HG02763 (cell line): ENCODE data around the gene PLP1.
"Not testable (repeated sequence)": the region's sequence is repeated elsewhere in the genome, so short reads cannot be mapped to it uniquely, and the experiment has no call there.

Experiments
- ATAC-seq: cut with Tn5 transposase; IDR thresholded peaks from one replicate; pipeline ENCODE4 v1.9.1; 2021; ENCODE audit warnings: mild to moderate bottlenecking, moderate library complexity; ENCODE audit not compliant: unreplicated experiment

The PLP1 gene

DNA sequence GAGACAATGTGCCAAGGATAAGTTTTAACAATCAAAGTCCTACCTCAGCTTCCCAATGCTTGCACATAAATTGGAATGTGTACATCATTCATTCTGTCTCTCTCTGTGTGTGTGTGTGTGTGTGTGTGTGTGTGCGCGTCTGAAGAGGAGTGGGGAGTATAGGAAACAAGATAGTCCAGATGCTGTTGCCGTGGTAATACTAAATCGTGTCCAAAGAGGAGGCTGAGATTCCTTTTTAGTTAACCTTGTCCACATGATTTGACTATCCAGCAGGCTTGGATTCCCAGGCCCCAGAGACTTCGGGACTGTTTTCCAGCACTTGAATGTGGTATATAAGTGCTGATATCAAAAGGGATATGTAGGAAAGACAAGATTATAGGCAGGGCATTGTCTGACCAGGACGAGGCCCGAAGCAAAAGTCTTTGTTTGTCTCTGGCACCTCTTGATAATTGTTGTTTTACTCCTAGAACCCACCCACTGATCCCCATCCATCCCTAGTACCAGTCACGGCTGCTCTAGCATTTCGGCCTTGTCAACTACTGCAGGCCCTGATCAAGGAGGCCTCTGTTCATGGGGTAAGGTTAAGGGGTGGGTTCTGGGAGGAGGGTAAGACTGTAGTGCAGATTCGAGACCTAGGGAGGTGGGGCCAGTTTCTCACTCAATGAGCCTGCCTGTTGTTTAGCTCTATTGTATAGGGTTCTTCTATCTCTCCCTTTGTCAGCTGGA is 3.9 kb downstream of the PLP1 start:
- no peak for ATAC-seq

GRCh38 chrX:103781062-103781402 is 4.4 kb downstream of the PLP1 start:
- no peak for ATAC-seq

- no peak for ATAC-seq
Measured at GRCh38 chrX:103781706-103782105, 5.1 kb downstream of the PLP1 start.

- no peak for ATAC-seq
Measured at GRCh38 chrX:103782640-103783039, 6.0 kb downstream of the PLP1 start.

DNA sequence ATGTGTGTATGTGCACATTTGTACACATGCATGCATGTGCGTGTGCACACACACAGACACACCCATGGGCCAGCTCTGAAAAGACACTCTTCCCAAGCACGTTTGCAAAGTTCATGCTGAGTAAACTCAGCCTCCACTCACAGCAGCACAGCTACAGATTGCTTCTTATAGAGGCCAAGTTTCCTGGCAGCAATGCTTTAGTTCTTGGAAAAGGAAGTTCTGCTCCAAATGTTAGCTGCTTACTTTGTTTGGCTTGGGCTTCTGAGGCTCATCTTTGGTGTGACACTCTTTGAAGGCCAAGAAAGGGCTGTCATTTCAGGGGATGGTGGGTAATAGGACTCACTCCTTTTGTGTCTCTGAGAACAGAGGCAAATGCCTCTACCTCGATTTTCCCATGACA is 6.6 kb downstream of the PLP1 start:
- ATAC-seq = no peak

GRCh38 chrX:103783971-103784370 is 7.3 kb downstream of the PLP1 start:
- ATAC-seq = no peak

DNA sequence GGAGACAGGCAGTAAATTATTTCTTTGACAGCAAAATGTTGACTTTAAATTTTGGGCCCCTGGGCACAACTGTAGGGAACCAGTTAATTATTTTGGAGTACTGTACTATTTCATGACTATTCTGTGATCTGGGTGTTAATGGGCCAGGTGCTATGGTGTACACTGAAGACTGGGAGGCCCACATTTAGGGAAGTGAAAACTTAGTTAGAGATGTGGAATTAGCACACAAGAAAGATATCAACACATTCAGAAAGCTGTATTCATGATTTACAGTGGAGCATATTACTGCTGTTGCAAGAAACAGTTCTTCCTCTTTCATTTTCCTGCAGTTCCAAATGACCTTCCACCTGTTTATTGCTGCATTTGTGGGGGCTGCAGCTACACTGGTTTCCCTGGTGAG is 12.4 kb downstream of the PLP1 start:
- no peak for ATAC-seq

GRCh38 chrX:103791228-103791627 is 14.6 kb downstream of the PLP1 start:
- ATAC-seq = no peak

DNA sequence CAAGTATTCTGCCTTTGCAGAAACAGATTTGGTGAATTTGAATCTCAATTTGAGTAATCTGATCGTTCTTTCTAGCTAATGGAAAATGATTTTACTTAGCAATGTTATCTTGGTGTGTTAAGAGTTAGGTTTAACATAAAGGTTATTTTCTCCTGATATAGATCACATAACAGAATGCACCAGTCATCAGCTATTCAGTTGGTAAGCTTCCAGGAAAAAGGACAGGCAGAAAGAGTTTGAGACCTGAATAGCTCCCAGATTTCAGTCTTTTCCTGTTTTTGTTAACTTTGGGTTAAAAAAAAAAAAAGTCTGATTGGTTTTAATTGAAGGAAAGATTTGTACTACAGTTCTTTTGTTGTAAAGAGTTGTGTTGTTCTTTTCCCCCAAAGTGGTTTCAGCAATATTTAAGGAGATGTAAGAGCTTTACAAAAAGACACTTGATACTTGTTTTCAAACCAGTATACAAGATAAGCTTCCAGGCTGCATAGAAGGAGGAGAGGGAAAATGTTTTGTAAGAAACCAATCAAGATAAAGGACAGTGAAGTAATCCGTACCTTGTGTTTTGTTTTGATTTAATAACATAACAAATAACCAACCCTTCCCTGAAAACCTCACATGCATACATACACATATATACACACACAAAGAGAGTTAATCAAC is 15.3 kb downstream of the PLP1 start:
- ATAC-seq = no peak

GRCh38 chrX:103792916-103793544 is 16.4 kb downstream of the PLP1 start:
- ATAC-seq = no peak

DNA sequence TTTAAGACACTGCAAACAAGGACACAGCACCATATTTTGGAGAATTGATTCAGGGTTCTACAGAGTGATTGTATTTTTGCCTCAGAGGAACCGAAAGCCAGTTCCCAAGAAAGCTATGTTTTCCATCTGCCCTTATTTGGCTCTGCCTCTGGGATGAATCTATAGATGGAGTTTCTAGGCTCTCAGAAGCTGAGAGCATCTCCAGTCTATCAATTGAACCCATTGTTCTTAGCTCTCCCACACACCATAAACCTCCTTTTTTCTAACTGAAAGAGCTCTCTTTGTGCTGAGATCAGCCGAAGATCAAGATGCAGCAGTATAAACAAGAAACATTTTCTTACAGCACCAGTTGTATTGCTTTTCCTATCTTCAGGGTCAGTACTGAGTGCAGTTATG is 16.9 kb downstream of the PLP1 start:
- ATAC-seq = no peak

GRCh38 chrX:103794119-103794518 is 17.5 kb downstream of the PLP1 start:
- no peak for ATAC-seq

GRCh38 chrX:103797691-103798090 is 21.1 kb downstream of the PLP1 start:
- no peak for ATAC-seq

- no peak for ATAC-seq
Measured at GRCh38 chrX:103800318-103800717, 23.7 kb downstream of the PLP1 start.

GRCh38 chrX:103805860-103806259 is 29.2 kb downstream of the PLP1 start:
- ATAC-seq = no peak

GRCh38 chrX:103806862-103807474 is 30.3 kb downstream of the PLP1 start:
- ATAC-seq = no peak

DNA sequence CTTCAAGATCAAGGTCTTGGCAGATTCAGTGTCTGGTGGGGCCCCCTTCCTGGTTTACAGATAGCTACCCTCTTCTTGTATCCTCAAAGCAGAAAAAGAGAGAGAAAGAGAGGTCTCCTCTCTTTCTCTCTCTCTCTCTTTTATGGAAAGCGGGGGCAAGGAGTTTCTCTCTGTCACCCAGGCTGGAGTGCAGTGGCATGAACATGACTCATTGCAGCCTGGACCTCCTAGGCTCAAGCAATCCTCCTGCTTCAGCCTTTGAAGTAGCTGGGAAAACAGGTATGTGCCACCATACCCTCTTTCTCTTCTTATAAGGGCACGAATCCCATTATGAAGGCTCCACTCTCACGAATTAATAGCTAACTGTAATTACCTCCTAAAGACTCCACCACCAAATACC is 35.2 kb downstream of the PLP1 start:
- no peak for ATAC-seq

- not testable (repeated sequence) for ATAC-seq
Measured at GRCh38 chrX:103817101-103817500, 40.5 kb downstream of the PLP1 start.

GRCh38 chrX:103817502-103817901 is 40.9 kb downstream of the PLP1 start:
- no peak for ATAC-seq

DNA sequence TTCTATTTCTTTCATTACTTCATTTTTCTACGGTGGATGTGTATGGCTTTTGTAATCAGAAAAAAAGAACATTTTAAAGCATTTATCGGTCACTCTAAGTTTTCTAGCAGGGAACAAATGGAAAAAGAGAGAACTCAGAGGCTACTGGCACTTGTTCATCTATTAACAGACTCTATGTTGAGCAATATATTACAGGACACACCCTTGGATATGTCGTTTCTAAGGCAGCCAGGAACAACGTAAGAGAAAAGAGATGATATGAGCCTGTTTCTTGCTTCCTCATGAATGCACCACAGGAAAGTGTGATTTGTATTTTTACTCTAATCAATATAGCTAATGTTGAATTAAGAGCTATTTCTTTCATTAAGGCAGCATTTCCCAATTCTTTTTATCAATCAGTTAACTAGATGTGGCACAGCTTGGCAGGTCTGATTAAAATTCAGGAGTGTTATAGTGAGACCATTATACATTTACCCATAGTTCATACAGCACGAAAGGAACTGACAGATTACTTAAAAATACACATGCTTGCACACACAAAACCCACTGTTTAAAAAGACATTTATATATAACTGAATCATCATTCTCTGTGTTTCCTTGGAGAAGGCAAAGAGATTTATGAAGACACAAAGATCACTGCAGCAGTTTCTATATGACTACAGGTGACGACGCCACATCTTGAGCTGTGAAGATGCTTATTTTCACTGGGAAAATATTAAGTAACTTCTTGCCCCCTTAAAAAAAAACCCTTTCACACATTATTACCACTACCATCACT is 42.4 kb downstream of the PLP1 start:
- ATAC-seq = no peak

- ATAC-seq = not testable (repeated sequence)
Measured at GRCh38 chrX:103820802-103821201, 44.2 kb downstream of the PLP1 start.
